Muscle layer of colon (tissue), 2 donors: ENCODE data around the gene MAML3.

ENCODE experiments used
- H3K27ac ChIP-seq: one replicate; pipeline ENCODE4 v1.7.0; 2013; ENCODE audit warnings: low read depth, mild to moderate bottlenecking, low read length, moderate library complexity
- H3K27me3 ChIP-seq, 2 donors: one replicate each; pipeline ENCODE4 v1.7.0; 2013; ENCODE audit warnings: low read length in 2 of 2, mild to moderate bottlenecking in 2 of 2; ENCODE audit not compliant: insufficient read depth in 2 of 2, control insufficient read depth in 1 of 2
- H3K36me3 ChIP-seq: one replicate; pipeline ENCODE4 v1.7.0; 2013; ENCODE audit warnings: mild to moderate bottlenecking, low read length; ENCODE audit not compliant: insufficient read depth
- H3K4me1 ChIP-seq: one replicate; pipeline ENCODE4 v1.7.0; 2013; ENCODE audit warnings: mild to moderate bottlenecking, low read length; ENCODE audit not compliant: insufficient read depth
- H3K4me3 ChIP-seq, 2 donors: one replicate each; pipeline ENCODE4 v1.7.0; 2013; ENCODE audit warnings: low read length in 2 of 2, low read depth in 1 of 2, mild to moderate bottlenecking in 1 of 2, moderate library complexity in 1 of 2
- H3K9ac ChIP-seq: one replicate; pipeline ENCODE4 v1.7.0; 2013; ENCODE audit warnings: low read length
- H3K9me3 ChIP-seq: one replicate; pipeline ENCODE4 v1.7.0; 2013; ENCODE audit warnings: mild to moderate bottlenecking, low read length
- donor health status: abdominal sarcoma.
- donor health status: Adenocarcinoma of cecum.

MAML3 gene

GRCh38 chr4:139669890-139670289, 484.1 kb downstream of the MAML3 start:
- Histone ChIP-seq H3K4me1 (peaks cover 23% of the 10 kb centered on the region), H3K27me3 (no peaks in the 10 kb centered on the region), H3K9me3 (no peaks in the 10 kb centered on the region), H3K4me3 (no peak overlapping the region), H3K27ac (no peak overlapping the region), H3K9ac (no peak overlapping the region), H3K36me3 (no peaks in the 10 kb centered on the region)

- Histone ChIP-seq H3K36me3 (no peaks in the 10 kb centered on the region), H3K27me3 (no peaks in the 10 kb centered on the region), H3K27ac (no peak overlapping the region), H3K9me3 (no peaks in the 10 kb centered on the region), H3K4me3 (no peak overlapping the region), H3K4me1 (peaks cover 23% of the 10 kb centered on the region), H3K9ac (no peak overlapping the region)
Observed at GRCh38 chr4:139669335-139669734, 484.6 kb downstream of the MAML3 start.

DNA sequence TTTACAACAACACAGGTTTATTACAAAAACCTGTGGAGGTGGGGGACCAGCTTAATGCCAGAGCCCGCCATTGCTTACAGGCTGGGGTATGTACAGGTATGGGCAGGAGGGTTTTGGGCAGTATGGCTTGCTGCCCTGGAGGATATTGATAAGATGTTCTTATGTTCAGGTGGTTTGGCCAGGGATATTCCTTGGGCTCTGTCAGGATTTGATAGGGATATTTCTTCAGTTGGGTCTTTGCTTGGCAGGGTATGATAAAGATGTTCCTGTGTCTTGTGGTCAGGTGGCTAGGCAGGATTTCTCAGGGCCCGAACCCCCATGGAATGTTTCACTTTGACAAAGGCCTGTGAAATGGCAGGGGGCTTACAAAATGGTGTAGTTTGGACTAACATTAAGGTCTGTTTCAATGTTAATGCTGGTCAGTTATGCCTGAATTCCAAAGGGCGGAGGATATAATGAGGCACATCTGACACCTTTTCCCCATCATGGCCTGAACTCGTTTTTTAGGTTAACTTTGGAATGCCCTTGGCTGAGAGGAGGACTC, 485.3 kb downstream of the MAML3 start:
- Histone ChIP-seq H3K4me3 (no peak overlapping the region), H3K4me1 (peaks cover 23% of the 10 kb centered on the region), H3K9ac (no peak overlapping the region), H3K9me3 (no peaks in the 10 kb centered on the region), H3K27ac (no peak overlapping the region), H3K36me3 (no peaks in the 10 kb centered on the region), H3K27me3 (no peaks in the 10 kb centered on the region)

- no peaks in the 10 kb centered on the region for H3K36me3 ChIP-seq
- no peaks in the 10 kb centered on the region for H3K9me3 ChIP-seq
- no peak overlapping the region for H3K9ac ChIP-seq
- peaks cover 23% of the 10 kb centered on the region for H3K4me1 ChIP-seq
- no peak overlapping the region for H3K4me3 ChIP-seq
- H3K27ac ChIP-seq, result no peak overlapping the region
- no peaks in the 10 kb centered on the region for H3K27me3 ChIP-seq
Observed at GRCh38 chr4:139668036-139668435, 485.9 kb downstream of the MAML3 start.
